Suppressor macrophage treated with lipopolysaccharide for 4 hours (primary cell): ENCODE data around the gene DLEC1.
A peak's percentile ranks its signal among the peaks of the same experiment; 100 is the strongest.

Source experiments
- DNase-seq: peaks from one replicate; pipeline ENCODE4 v3.0.0-alpha.2; 2020

DLEC1 gene, protein sequence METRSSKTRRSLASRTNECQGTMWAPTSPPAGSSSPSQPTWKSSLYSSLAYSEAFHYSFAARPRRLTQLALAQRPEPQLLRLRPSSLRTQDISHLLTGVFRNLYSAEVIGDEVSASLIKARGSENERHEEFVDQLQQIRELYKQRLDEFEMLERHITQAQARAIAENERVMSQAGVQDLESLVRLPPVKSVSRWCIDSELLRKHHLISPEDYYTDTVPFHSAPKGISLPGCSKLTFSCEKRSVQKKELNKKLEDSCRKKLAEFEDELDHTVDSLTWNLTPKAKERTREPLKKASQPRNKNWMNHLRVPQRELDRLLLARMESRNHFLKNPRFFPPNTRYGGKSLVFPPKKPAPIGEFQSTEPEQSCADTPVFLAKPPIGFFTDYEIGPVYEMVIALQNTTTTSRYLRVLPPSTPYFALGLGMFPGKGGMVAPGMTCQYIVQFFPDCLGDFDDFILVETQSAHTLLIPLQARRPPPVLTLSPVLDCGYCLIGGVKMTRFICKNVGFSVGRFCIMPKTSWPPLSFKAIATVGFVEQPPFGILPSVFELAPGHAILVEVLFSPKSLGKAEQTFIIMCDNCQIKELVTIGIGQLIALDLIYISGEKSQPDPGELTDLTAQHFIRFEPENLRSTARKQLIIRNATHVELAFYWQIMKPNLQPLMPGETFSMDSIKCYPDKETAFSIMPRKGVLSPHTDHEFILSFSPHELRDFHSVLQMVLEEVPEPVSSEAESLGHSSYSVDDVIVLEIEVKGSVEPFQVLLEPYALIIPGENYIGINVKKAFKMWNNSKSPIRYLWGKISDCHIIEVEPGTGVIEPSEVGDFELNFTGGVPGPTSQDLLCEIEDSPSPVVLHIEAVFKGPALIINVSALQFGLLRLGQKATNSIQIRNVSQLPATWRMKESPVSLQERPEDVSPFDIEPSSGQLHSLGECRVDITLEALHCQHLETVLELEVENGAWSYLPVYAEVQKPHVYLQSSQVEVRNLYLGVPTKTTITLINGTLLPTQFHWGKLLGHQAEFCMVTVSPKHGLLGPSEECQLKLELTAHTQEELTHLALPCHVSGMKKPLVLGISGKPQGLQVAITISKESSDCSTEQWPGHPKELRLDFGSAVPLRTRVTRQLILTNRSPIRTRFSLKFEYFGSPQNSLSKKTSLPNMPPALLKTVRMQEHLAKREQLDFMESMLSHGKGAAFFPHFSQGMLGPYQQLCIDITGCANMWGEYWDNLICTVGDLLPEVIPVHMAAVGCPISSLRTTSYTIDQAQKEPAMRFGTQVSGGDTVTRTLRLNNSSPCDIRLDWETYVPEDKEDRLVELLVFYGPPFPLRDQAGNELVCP (N-terminal part only)

DNA sequence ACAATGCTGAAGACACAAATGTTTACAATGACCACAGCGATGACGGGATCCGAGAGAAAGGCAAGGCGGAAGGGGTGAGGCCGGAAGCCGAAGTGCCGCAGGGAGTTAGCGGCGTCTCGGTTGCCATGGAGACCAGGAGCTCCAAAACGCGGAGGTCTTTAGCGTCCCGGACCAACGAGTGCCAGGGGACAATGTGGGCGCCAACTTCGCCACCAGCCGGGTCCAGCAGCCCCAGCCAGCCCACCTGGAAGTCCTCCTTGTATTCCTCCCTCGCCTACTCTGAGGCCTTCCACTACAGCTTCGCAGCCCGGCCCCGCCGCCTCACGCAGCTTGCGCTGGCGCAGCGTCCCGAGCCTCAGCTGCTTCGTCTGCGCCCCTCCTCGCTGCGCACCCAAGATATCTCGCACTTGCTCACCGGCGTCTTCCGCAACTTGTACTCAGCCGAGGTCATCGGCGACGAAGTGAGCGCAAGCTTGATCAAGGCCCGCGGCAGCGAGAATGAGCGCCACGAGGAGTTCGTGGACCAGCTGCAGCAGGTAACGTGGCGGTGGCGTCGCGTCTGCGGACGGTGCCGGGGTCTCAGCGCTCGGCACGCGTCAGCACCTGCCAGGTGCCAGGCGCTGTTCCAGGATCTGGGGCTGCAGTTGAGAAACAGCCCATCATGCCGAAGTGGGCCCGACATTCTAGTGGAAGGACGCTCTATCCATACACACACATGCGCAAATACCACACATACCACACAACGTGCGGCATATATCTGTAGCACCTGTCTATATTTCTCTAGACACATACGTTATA is at the start of gene DLEC1:
Gene DLEC1, plus strand, starts transcription at position 108 of the 798 bp plus-strand sequence. Its CDS starts 18 bp downstream, at position 126.
- DNase-seq, result peak; percentile 72

DNA sequence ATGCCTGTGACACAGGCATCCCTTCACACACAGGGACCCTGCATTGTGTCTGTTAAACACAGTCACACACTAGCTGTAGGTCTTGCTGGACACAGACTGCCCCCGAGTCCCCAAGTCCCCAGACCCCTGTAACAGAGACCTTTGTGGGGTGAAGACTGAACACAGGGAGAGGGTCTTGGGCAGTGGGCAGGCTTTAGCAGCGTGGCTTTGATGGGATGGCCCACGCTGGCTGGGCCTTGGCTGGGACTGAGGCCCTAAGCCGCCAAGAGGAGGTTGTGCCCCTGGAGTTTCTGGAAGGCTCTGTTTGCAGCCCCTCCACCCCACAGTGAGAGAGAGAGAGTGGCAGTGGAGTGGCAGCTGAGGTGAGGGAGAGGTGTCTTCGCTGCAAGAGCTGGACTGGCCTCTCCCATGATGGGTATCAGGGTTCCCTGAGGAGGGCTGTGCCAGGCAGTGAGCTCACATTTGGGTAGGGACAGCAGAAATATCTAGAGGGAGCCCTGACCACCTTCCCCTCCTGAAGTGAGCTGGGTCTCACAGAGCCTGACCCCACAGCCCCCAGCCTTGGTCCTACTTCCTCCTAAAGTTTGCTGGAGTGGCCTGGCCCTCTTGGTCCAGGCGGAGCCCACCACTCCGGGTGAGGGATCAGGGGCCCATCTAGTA is 49.1 kb upstream of the DLEC1 start:
- DNase-seq, result no peak

DNA sequence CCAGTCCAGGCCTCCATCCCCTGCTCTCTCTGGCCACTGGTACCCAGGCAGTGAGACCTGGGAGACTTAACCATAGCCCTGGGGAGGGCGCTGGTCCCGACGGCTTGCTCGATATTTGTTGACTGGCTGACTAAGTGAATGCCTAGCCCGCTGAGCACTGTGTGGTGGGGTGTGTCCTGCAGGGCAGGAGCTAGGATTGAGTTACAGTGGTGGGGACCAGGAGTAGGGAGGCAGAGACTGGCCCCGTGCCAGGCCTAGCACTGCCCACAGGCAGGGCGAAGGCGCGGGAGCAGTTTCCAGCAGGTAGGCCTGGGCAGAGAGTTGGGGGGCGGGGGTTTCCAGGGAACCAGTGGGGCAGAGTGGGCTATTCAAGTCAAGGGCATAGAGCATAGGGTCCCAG is 48.5 kb upstream of the DLEC1 start, which contains the start of gene VILL:
Gene VILL, plus strand, starts transcription at position 260 of the 400 bp plus-strand sequence. CDS start 2,887 bp downstream, outside the sequence.
- no peak for DNase-seq

DNA sequence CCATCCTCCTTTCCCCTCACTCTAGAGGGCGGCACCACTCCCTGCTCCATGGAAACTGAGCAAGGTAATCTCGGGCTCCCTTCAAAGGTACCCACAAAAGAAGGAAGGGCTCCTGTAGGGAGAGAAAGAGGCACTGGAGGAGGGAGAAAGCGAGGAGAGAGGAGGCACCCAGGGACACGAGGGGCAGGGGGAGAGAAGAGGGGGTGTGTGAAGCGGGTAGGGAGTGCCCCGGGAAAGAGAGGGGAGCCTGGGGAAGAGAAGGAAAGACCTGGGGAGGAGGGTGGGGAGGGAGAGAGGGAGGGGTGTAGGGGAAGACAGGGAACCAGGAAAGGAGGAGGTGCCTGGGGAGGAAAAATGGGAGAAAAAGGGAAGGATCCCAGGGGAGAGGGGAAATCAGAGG is 47.9 kb upstream of the DLEC1 start:
- DNase-seq, result no peak

DNA sequence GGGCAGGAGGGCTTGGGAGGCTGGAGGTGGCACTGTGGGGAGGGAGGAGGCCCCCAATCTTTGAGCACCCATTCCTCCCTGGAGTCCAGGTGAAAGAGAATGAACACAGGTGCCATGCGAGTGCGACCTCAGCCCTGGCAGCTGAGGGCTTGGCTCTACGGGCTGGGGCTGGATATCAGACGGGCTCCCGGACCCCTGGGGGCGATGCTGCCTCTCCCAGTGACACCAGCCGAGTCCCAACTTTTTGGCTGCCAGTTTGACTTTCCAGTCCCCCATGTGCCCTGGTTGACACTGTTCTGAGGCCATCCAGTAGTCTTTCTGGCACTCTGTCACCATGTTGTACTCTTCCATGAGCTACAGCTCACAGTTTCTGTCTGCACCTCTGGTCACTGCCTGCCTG is 47.2 kb upstream of the DLEC1 start:
- no peak for DNase-seq

DNA sequence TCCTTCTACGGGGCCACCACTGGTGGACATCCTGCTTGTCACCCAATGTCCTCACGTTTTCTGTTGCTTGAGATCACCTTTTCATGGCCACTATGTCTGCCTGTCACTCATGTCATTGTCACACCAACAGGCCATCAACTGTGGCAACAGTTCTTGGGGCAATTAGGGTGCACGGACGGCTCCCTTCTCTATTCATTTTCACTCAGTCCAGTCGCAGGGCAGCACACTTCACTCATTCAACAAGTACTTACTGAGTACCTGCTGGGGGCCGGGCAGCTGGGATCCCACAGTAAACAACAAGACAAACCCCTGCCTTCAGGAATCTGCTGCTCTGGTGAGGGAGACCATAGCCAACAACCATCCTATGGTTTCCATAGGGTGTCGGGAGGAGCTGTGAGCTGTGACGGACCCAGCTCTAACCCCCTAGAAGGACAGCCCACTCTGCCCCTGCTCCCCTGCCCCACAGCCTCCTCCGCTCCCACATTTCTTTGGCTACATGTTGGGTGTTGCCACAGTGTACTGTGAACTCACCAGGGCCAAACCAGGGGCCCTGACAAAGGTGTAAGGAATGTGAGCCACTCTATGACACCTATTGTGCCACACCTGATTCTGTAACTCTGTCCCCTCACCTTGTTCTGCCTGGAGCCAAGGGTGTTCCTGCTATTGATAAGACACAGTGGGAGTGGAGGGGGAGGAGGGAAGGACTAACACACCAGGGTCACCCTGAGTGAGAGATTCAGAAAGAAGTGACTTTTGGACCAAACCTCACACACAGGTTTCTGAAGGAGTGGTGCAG is 46.5 kb upstream of the DLEC1 start:
- DNase-seq, result no peak

DNA sequence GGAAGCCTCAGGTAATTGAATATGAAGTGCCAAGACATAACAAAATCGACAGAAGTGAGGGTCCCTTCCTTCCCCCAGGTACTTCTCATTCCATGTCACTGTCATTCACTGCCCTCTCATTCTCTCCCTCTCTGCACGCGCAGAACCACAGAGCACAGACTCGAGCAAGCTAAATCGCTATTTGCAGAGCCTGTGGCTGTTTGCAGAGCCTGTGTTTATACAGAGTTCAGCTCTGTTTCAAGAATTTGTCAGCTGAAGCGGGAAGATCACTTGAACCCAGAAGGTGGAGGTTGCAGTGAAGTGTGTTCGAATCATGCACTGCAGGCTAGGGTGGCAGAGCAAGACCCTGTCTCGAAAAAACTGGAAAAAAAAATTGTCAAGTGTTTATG is 45.9 kb upstream of the DLEC1 start:
- no peak for DNase-seq

DNA sequence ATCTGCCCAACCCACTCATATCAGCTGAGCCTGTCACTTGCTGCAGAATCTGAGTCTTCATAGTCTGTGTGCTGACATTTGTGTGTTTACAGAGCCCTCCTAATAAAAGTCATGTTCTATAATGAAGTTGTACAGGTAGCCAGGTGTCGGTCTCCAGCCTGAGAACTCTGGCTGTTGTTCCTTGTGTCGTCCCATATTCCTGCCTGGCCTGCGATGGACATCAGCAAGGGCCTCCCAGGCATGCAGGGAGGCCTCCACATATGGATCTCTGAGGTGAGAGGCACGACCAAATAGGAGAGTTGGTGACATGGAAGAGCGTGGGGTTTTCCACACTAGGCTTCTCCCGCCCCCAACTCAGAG is 45.6 kb upstream of the DLEC1 start:
- no peak for DNase-seq

DNA sequence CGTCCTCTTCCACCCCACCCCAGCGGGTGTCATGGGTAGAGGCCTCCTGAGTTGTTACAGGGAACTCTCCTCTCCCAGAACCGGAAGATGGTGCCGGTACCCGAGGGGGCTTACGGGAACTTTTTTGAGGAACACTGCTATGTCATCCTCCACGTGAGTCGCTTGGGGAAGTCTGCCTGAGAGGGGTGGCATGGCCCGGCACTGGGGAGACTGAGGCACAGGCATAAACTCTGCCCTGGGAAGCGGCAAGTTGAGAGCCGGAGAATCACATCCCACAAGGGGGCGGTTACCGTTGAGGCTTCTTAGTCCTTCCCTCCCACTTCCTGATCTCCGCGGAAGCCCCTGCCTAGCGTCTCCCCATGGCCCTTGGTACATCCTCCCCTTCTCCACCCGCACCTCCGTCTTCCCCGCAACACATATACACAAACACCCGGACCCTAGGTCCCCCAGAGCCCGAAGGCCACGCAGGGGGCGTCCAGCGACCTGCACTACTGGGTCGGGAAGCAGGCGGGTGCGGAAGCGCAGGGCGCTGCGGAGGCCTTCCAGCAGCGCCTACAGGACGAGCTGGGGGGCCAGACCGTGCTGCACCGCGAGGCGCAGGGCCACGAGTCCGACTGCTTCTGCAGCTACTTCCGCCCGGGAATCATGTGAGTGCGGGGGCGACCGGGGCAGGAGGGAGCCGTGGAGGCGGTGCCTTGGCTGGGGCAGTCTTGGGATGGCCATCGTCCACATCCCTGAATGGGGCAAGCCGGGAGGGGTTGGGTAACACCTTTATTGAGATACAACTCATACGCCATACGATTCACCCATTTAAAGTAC is 45.0 kb upstream of the DLEC1 start:
- peak; percentile 88 for DNase-seq

DNA sequence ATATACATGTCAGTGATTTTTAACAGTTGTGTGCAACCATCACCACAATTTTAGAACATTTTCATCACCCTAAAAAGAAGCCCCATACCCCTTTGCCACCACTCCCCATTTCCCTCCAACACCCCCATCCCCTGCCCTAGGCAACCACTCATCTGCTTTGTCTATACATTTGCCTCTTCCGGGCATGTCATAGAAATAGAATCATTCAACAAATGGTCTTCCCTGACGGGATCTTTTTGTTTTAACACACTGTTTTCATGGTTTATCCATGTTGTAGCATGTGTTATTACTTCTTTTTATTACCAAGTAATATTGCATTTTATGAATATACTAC is 44.4 kb upstream of the DLEC1 start:
- DNase-seq, result no peak

DNA sequence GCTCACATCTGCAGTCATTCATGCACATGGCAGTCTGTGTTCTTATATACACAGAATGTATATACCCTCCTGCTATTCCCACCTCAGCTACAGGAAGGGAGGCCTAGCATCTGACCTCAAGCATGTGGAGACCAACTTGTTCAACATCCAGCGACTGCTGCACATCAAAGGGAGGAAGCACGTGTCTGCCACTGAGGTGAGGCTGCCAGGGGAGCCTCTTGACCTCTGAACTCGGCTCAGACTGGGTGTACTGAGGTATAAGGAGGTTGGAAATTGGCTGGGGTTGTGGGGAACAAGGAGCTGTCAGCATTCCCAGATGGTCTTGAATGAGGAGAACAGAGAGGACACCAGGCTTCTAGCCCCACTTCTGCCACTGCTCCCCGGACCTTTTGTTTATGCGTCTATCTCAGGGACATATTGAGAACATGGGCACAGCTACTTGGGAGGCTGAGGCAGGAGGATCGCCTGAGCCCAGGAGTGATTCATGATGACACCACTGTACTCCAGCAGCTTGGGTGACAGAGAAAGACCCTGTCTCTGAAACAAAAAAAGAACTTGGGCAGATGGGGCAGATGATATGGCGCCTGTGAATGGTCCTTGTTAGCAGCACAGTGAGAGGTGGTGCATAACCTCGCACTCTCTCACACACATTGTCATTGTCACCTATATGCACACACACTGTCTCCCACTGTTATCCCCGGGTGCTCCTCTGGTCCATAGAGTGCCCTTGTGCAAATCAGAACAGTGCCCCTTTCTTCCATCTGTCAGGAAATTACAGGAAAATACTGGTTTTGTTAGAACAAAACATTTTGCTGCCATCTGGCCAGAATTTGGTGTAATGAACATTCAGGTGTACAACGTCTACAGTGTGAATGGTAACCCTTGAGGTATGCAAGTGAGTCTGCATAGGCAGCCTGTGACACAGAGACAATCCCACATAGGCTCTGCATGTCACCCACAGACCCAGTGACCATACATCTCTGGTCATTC is 43.1 kb upstream of the DLEC1 start:
- DNase-seq, result no peak

DNA sequence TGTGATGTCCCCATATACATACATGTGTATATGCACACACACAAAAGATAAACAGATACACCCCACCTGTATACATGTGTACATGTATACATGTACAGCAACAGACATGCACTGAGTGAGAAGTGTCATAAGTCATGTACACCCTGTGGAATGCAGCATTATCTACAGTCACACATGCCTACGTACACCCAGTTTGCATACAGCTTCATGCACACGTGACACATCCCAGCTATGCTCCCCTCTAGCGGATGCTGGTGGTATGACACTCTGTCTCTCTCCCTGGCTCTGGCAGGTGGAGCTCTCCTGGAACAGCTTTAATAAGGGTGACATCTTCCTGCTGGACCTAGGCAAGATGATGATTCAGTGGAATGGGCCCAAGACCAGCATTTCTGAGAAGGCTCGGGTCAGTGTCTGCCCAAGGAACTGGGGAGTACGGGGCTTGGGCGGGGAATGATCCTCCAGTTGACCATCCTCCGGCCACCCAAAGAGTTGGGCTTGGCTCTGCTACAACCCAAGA is 42.2 kb upstream of the DLEC1 start:
- peak; percentile 84 for DNase-seq

DNA sequence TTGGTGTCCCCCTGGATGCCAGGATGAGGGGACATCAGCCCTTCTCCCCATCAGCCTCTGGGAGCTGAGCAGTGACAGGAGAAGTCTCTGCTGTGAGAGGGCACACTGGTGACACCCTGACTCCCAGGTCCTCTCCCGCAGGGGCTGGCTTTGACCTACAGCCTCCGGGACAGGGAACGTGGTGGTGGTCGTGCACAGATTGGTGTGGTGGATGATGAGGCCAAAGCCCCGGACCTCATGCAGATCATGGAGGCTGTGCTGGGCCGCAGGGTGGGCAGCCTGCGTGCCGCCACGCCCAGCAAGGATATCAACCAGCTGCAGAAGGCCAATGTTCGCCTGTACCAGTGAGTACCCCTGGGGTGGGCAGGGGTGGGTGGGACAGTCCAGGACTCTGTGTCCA is 41.7 kb upstream of the DLEC1 start:
- no peak for DNase-seq

DNA sequence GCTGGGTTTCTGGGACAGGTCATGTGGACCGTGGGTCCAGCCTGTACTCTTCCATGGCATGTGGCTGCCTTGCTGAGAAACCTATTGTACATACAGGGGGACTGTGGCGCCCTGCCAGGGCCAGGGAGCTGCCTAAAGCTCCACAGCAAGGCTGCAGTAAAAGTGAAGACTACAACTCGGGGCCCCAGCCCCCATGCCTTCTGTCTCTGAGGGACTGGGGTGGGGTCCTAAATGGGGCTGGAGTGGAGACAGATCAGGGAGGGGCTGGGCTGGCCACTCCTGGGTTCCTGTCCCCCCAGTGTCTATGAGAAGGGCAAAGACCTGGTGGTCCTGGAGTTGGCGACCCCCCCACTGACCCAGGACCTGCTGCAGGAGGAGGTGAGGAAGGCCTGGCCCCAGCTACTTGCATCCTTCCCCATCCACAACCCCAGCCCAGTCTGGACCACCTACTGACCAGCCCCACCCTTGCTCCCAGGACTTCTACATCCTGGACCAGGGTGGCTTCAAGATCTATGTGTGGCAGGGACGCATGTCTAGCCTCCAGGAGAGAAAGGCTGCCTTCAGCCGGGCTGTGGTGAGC is 41.1 kb upstream of the DLEC1 start:
- no peak for DNase-seq

DNA sequence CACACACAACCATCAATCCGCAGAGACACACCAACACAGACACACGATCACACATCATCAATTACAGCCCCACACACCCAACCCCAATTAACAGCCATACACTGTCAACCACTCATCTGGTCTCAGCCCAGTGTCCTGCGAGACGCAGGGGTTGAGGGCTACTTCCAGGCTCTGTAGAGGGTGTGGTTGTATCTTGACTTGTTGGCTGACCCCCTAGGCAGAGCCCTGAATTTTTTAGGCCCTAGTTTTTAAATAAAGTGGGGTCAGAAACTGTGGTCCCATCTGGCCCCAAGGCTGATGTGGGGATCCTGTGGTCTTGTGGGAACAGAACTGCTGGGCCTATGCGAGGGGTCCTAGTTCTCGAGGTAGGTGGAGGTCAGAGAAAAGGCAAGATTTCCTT is 39.2 kb upstream of the DLEC1 start:
- DNase-seq, result no peak

DNA sequence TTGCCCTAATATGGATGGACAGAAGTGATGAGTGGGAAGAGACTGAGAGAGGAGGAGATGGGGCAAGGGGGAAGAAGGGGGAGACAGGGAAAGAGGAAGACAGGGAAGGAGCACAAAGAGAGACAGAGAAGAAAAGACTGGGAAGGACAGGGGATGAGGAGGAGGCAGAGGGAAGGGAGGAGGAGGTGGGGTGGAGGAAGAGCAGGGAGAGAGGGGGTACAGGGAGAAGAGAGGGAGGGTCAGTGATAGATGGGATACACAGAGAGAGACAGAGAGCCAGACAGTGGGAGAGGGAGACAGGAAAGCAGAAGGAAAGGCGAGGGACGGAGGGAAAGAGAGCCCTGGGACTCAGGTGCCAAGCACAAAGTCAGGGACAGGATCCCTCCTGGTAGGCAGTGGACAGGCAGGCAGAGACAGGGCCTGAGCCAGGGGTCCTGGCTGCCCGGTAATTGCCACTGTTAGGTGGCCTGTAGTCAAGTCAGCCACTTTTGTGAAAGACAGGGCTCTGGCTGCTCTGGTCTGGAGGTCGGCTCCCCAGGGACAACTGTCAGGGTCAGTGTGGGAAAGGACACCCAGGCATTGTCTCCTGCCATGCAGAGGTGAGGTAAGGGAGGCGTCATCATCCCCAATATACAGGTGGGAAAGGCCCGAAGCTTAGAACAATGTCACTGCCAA is 38.6 kb upstream of the DLEC1 start:
- no peak for DNase-seq

DNA sequence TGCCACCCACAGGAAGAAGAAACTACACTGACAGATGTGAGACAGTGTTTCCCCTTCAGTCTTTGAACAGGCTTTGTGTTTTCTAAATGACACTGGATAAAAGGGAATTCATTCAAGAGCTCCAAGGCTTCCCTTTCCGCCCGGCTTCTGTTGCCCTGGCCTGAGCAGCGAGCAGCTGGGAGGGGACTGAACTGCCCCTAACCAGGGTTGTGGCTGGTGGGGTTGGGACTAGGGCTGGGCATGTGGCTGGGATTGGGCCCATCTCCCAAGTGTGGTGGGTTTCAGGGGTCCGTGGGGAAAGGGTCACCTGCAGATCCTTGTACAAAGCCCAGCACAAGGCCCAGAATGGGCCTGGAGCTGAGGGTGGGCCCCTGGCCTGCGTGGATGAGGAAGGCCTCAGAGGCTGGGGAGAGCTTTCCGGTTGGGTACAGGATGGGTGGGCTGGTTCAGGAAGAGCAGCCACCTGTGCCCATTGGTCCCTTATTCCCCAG is 38.0 kb upstream of the DLEC1 start:
- DNase-seq, result no peak
